ENCODE data around the gene GIGYF1. TPM values are rescaled to one million over a fixed set of nuclear protein-coding genes. Genes with fewer than 3 reads are reported as not detected.
"Not testable (repeated sequence)": the region's sequence is repeated elsewhere in the genome, so short reads cannot be mapped to it uniquely, and the experiment has no call there.

Gene GIGYF1
- total and polyA plus RNA-seq, 5 donors from 2014 or later, result 0.71 to 82.4 (median 0.76) TPM

DNA sequence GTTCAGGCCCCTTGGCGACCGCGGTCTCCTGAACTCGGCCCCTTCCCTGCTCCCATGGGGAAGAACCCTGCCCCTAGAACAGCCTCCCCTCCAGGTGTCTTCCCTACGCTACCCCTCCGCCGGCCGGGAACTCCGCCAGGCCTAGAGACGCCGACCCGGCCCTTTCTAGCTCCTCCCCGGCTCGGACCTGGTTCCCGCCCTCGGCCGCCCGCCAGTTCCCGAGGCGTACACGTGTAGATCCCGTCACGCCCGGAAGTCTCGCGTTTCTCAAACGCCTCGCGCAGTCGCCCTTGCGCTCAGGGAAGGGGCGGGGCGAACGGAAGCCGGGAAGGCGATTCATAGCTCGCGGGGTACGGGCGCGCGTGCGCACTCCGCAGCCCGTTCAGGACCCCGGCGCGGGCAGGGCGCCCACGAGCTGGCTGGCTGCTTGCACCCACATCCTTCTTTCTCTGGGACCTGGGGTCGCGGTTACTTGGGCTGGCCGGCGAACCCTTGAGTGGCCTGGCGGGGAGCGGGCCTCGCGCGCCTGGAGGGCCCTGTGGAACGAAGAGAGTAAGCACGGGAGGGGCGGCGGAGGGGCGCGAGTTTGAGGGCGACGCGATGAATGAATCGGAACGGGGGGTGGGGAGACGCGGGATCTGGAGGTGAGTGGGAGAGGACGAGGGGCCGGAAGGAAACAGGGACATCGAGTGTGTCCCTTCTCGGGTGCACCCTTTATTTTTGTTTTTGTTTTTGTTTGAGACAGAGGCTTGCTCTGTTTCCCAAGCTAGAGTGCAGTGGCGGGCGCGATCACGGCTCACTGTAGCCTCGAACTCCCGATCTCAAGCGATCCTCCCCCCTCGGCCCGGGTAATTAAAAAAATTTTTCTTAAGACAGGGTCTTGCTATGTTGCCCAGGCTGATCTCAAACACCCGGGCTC lies 12.0 kb upstream of the GIGYF1 start, which contains the start of gene POP7:
Gene POP7, plus strand, starts transcription at position 369 of the 919 bp plus-strand sequence. CDS start 710 bp downstream, outside the sequence.
- Histone ChIP-seq H3K27me3 (ENCODE audit: control insufficient read depth, insufficient read depth, low read length) (no peaks in the 10 kb centered on the region), H3K27ac (ENCODE audit: insufficient read depth, low read length, poor library complexity, severe bottlenecking) (peak within 1 kb of the TSS; percentile 90), H3K9me3 (ENCODE audit: control insufficient read depth in 2 of 2, low read length in 2 of 2) (no peaks in the 10 kb centered on the region), H3K4me1 (ENCODE audit: control insufficient read depth, insufficient read depth, low read length, poor library complexity, severe bottlenecking) (peaks cover 20% of the 10 kb centered on the region), H3K4me3 (ENCODE audit: low read depth, low read length) (peak within 1 kb of the TSS; percentile 75), H3K36me3 (ENCODE audit: control insufficient read depth, insufficient read depth, low read length) (no peaks in the 10 kb centered on the region)
- H3K27ac Mint-ChIP-seq, result peak within 1 kb of the TSS; percentile 90 to 96 (median 93)
- peaks cover 0 to 23% (median 7%) of the 10 kb centered on the region in 4 donors for H3K4me1 Mint-ChIP-seq
- no peaks in the 10 kb centered on the region for H3K36me3 Mint-ChIP-seq
- DNase-seq, result peak; percentile 97 to 98 (median 98)
- H3K9me3 Mint-ChIP-seq, result no peaks in the 10 kb centered on the region
- H3K4me3 Mint-ChIP-seq, result peak within 1 kb of the TSS; percentile 91 to 96 (median 94)
- peaks cover 12% of the 10 kb centered on the region for H3K27me3 Mint-ChIP-seq
- peak; percentile 95 for ATAC-seq (ENCODE audit: low read depth in 2 of 2)

DNA sequence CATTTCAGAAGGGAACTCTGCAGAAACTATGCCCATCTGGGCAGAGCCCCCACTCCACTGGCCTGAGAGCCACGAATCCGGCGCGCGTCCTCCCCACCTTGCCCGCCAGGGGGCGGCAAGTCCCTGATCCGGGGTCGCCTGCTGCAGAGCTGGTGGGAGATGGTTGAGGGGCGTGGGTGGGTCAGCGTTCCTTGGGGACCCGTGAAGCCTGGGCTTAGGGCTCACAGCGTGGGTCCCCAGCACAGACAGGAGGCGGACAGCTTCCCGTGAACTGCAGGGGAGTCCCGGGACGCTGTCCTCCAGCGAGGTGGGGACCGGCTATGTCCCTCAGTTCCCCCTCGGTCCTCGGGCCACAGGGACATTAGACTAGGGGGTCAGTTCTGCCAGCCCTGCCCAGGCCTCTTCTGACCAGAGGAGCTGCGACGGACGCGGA lies 11.3 kb upstream of the GIGYF1 start:
- Histone ChIP-seq H3K4me1 (ENCODE audit: control insufficient read depth, insufficient read depth, low read length, poor library complexity, severe bottlenecking) (peaks cover 20% of the 10 kb centered on the region), H3K9me3 (ENCODE audit: control insufficient read depth in 2 of 2, low read length in 2 of 2) (no peaks in the 10 kb centered on the region), H3K27ac (ENCODE audit: insufficient read depth, low read length, poor library complexity, severe bottlenecking) (peak overlapping the region; percentile 90), H3K27me3 (ENCODE audit: control insufficient read depth, insufficient read depth, low read length) (peaks cover 2% of the 10 kb centered on the region), H3K4me3 (ENCODE audit: low read depth, low read length) (peak overlapping the region; percentile 61), H3K36me3 (ENCODE audit: control insufficient read depth, insufficient read depth, low read length) (no peaks in the 10 kb centered on the region)
- Mint-ChIP-seq H3K4me1 (peaks cover 0 to 23% (median 7%) of the 10 kb centered on the region in 4 donors), H3K36me3 (no peaks in the 10 kb centered on the region), H3K27ac (peak overlapping the region in 2 of 3 donors; percentile 75 to 90), H3K9me3 (no peaks in the 10 kb centered on the region), H3K27me3 (peaks cover 13% of the 10 kb centered on the region), H3K4me3 (peak overlapping the region; percentile 91 to 96 (median 94))
- DNase-seq (peak; percentile 62 to 73 (median 69)), ATAC-seq (ENCODE audit: low read depth in 2 of 2) (peak; percentile 48 to 54)

DNA sequence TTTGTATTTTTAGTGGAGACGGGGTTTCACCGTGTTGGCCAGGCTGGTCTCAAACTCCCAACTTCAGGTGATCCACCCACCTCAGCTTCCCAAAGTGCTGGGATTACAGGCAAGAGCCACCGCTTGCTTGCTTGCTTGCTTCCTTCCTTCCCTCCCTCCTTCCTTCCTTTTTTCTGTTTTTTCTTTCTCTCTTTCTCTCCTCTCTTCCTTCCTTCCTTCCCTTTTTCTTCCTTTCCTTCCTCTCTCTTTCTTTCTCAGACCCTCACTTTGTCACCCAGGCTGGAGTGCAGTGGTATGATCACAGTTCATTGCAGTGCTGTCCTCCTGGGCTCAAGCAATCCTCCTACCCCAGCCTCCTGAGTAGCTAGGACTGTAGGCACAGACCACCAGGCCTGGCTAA lies 7.0 kb upstream of the GIGYF1 start:
- H3K4me3 ChIP-seq (ENCODE audit: low read depth, low read length); H3K9me3 Mint-ChIP-seq; H3K27me3 ChIP-seq (ENCODE audit: control insufficient read depth, insufficient read depth, low read length); DNase-seq; H3K27ac Mint-ChIP-seq; H3K4me1 ChIP-seq (ENCODE audit: control insufficient read depth, insufficient read depth, low read length, poor library complexity, severe bottlenecking); ATAC-seq (ENCODE audit: low read depth in 2 of 2); H3K9me3 ChIP-seq (ENCODE audit: control insufficient read depth in 2 of 2, low read length in 2 of 2); H3K4me1 Mint-ChIP-seq; H3K36me3 ChIP-seq (ENCODE audit: control insufficient read depth, insufficient read depth, low read length); H3K36me3 Mint-ChIP-seq; H3K27ac ChIP-seq (ENCODE audit: insufficient read depth, low read length, poor library complexity, severe bottlenecking): not testable (repeated sequence)
- H3K27me3 Mint-ChIP-seq, result peaks cover 30% of the 10 kb centered on the region
- peak overlapping the region in 1 of 4 donors; percentile 82 for H3K4me3 Mint-ChIP-seq

DNA sequence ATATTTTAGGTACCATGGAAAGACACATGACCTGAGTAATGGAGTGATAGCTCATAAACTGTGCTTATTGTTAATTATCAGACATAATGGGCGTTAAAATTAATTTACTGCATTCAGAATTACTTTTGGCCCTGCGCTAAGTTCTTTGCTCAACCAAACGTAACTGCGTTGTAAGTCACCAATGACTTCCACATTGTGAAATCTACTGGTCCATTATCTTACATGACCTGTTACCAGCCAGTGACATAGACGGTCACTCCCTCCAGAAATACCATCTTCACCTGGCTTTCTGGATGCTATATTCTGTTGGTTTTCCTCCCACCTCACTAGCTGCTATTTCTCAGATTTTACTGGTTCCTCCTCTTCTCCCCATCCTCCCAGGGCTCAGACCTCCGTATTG lies 5.0 kb upstream of the GIGYF1 start:
- DNase-seq (no peak), ATAC-seq (ENCODE audit: low read depth in 2 of 2) (no peak)
- Histone ChIP-seq H3K4me1 (ENCODE audit: control insufficient read depth, insufficient read depth, low read length, poor library complexity, severe bottlenecking) (peaks cover 6% of the 10 kb centered on the region), H3K27ac (ENCODE audit: insufficient read depth, low read length, poor library complexity, severe bottlenecking) (no peak overlapping the region), H3K9me3 (ENCODE audit: control insufficient read depth in 2 of 2, low read length in 2 of 2) (no peaks in the 10 kb centered on the region), H3K36me3 (ENCODE audit: control insufficient read depth, insufficient read depth, low read length) (no peaks in the 10 kb centered on the region), H3K4me3 (ENCODE audit: low read depth, low read length) (no peak overlapping the region), H3K27me3 (ENCODE audit: control insufficient read depth, insufficient read depth, low read length) (peaks cover 5% of the 10 kb centered on the region)
- Mint-ChIP-seq H3K27me3 (peaks cover 30% of the 10 kb centered on the region), H3K4me1 (peaks cover 0 to 13% (median 5%) of the 10 kb centered on the region in 4 donors), H3K9me3 (no peaks in the 10 kb centered on the region), H3K36me3 (no peaks in the 10 kb centered on the region), H3K27ac (no peak overlapping the region), H3K4me3 (peak overlapping the region in 1 of 4 donors; percentile 29)

DNA sequence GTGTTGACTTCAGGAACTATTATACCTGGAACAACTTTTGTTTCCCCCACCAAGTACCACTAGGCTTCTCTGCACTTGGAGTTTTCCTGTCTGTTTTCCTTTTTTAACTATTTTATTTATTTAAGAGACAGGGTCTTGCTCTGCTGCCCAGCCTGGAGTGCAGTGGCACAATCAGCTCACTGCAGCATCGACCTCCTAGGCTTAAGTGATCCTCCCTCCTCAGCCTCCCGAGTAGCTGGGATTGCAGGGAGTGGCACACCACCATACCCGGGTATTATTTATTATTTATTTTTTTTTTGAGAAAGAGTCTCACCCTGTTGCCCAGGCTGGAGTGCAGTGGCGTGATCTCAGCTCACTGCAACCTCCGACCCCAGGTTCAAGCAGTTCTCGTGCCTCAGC lies 2.1 kb upstream of the GIGYF1 start:
- Mint-ChIP-seq H3K27me3 (peaks cover 19% of the 10 kb centered on the region), H3K9me3 (peaks cover 0 to 2% (median 0%) of the 10 kb centered on the region in 7 donors), H3K4me1 (peaks cover 11 to 34% (median 21%) of the 10 kb centered on the region in 4 donors), H3K4me3 (peak overlapping the region; percentile 69 to 90 (median 86)), H3K36me3 (no peaks in the 10 kb centered on the region), H3K27ac (peak overlapping the region in 2 of 3 donors; percentile 73 to 77)
- Histone ChIP-seq H3K9me3 (ENCODE audit: control insufficient read depth in 2 of 2, low read length in 2 of 2) (no peaks in the 10 kb centered on the region), H3K27ac (ENCODE audit: insufficient read depth, low read length, poor library complexity, severe bottlenecking) (no peak overlapping the region), H3K4me3 (ENCODE audit: low read depth, low read length) (no peak overlapping the region), H3K4me1 (ENCODE audit: control insufficient read depth, insufficient read depth, low read length, poor library complexity, severe bottlenecking) (peaks cover 31% of the 10 kb centered on the region), H3K27me3 (ENCODE audit: control insufficient read depth, insufficient read depth, low read length) (peaks cover 5% of the 10 kb centered on the region), H3K36me3 (ENCODE audit: control insufficient read depth, insufficient read depth, low read length) (no peaks in the 10 kb centered on the region)
- ATAC-seq (ENCODE audit: low read depth in 2 of 2), result no peak
- DNase-seq, result no peak

DNA sequence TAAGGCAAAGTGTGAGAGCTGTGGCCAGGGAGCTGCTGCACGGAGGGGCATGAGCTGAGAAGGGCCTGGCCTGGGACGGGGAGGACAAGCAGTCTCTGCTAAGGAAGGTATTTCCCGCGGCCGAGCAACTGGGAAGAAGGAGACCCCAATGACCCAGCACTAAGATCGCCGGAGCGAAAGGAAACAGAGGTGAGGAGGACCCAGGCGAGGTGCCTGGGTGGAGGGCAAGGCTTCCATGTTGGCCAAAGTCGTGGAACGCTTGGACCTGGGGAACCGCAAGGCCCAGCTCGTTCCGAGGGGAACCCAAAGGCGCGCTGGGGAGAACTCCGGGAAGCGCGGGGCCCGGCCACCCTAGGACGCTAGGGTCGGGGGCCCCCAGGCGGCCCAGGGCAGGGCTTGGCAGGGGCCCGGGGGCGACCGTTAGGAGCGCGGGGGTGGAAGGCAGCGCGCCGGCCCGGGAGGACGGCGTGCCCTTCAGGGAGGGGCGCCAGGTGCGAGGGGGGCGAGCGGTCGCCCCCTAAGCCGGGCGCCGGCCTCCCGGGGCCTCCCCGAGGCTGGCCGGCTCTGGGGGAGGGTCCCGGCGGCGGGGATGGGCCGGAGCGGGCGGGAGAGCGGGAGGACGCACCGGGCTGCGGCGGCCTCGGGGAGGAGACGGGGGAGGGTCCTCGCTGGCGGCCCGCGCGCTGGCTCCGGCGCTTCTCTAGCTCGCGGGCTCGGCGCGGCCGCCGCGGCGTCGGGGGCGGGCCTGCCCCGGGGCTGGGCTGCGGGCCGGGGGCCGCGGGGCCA lies 545 bp downstream of the GIGYF1 start:
- Mint-ChIP-seq H3K36me3 (peaks cover 6% of the 10 kb centered on the region), H3K9me3 (peaks cover 0 to 2% (median 0%) of the 10 kb centered on the region in 7 donors), H3K27ac (peak overlapping the region; percentile 82 to 98 (median 88)), H3K4me1 (peaks cover 11 to 49% (median 28%) of the 10 kb centered on the region in 4 donors), H3K4me3 (peak overlapping the region; percentile 89 to 99 (median 97)), H3K27me3 (peaks cover 7% of the 10 kb centered on the region)
- no peak for DNase-seq
- peak overlapping the region; percentile 33 for H3K27ac ChIP-seq (ENCODE audit: insufficient read depth, low read length, poor library complexity, severe bottlenecking)
- no peaks in the 10 kb centered on the region for H3K9me3 ChIP-seq (ENCODE audit: control insufficient read depth in 2 of 2, low read length in 2 of 2)
- peak; percentile 17 to 39 for ATAC-seq (ENCODE audit: low read depth in 2 of 2)
- peaks cover 40% of the 10 kb centered on the region for H3K4me1 ChIP-seq (ENCODE audit: control insufficient read depth, insufficient read depth, low read length, poor library complexity, severe bottlenecking)
- H3K27me3 ChIP-seq (ENCODE audit: control insufficient read depth, insufficient read depth, low read length), result no peaks in the 10 kb centered on the region
- H3K4me3 ChIP-seq (ENCODE audit: low read depth, low read length), result peak overlapping the region; percentile 75
- H3K36me3 ChIP-seq (ENCODE audit: control insufficient read depth, insufficient read depth, low read length), result peaks cover 13% of the 10 kb centered on the region

DNA sequence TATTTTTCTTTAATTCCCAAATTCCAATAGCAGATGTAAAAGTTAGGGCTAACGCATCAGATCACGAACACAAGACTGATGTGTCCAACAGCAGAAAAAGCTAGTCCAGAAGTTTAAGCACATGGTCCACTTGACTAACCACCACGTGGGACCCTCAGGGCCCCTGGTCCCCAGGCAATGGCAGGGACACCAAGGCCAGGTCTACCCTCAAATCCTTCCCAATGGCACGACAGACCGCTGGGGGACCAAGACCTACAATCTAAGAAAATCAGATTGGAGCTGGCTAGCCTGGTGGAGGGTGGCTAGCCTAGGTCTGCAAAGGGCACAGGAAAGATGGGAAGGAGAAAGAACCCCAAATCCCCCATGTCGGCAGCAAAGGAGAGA lies 1.5 kb downstream of the GIGYF1 start:
- peaks cover 11 to 52% (median 28%) of the 10 kb centered on the region in 4 donors for H3K4me1 Mint-ChIP-seq
- ATAC-seq (ENCODE audit: low read depth in 2 of 2), result no peak
- peak overlapping the region in 2 of 3 donors; percentile 20 to 98 for H3K27ac Mint-ChIP-seq
- H3K36me3 Mint-ChIP-seq, result peaks cover 6% of the 10 kb centered on the region
- H3K4me1 ChIP-seq (ENCODE audit: control insufficient read depth, insufficient read depth, low read length, poor library complexity, severe bottlenecking), result peaks cover 44% of the 10 kb centered on the region
- no peaks in the 10 kb centered on the region for H3K27me3 ChIP-seq (ENCODE audit: control insufficient read depth, insufficient read depth, low read length)
- no peak overlapping the region for H3K27ac ChIP-seq (ENCODE audit: insufficient read depth, low read length, poor library complexity, severe bottlenecking)
- peaks cover 21% of the 10 kb centered on the region for H3K36me3 ChIP-seq (ENCODE audit: control insufficient read depth, insufficient read depth, low read length)
- peaks cover under 1% of the 10 kb centered on the region for H3K27me3 Mint-ChIP-seq
- H3K4me3 ChIP-seq (ENCODE audit: low read depth, low read length), result peak overlapping the region; percentile 75
- peaks cover 0 to 2% (median 0%) of the 10 kb centered on the region in 7 donors for H3K9me3 Mint-ChIP-seq
- peak overlapping the region; percentile 89 to 99 (median 97) for H3K4me3 Mint-ChIP-seq
- DNase-seq, result no peak
- H3K9me3 ChIP-seq (ENCODE audit: control insufficient read depth in 2 of 2, low read length in 2 of 2), result no peaks in the 10 kb centered on the region
